Peyer's patch (tissue), 4 donors: ENCODE measurements around the gene HDAC9.

Source experiments
- CTCF ChIP-seq, 6 experiments: fragments of 450-650 bp in 4 of 6; fragments of 200-600 bp in 2 of 6; sonication (generic) in 1 of 6; IDR thresholded peaks; one replicate each; pipeline ENCODE4 v1.5.1; 2017 to 2019; ENCODE audit warnings: antibody characterized with exemption in 6 of 6, mild to moderate bottlenecking in 3 of 6, moderate library complexity in 1 of 6
- POLR2A ChIP-seq, 2 donors: fragments of 450-650 bp; IDR thresholded peaks; one replicate each; pipeline ENCODE4 v1.5.1; 2017; ENCODE audit warnings: antibody characterized with exemption in 2 of 2, mild to moderate bottlenecking in 2 of 2, moderate library complexity in 2 of 2

- TF ChIP-seq CTCF (IDR thresholded peaks at IDR 0.05) (no peak), POLR2A (IDR thresholded peaks at IDR 0.05) (no peak)
These were observed 470.1 kb downstream of the HDAC9 start for GRCh38 chr7:18965657-18966056.
